PC-9 (cell line): ENCODE measurements around the gene PRKAG2. TPM values are rescaled to one million over a fixed set of nuclear protein-coding genes. Genes with fewer than 3 reads are reported as not detected.

Source experiments
- BruUV-seq: library from RNA; stranded (reverse); fragments of 400-500 nt; replicated peaks from 2 replicates; lab custom pipeline; 2021; lab: Mats Ljungman, UMichigan
- CTCF ChIA-PET: fragments of 300-600 bp; sonication (Branson Sonifier 250); formaldehyde crosslinking; loops from one replicate; lab custom pipeline; 2022; ENCODE audit warnings: antibody characterized with exemption; lab: Charles Lee
- POLR2A ChIA-PET: fragments of 300-600 bp; sonication (Branson Sonifier 250); formaldehyde crosslinking; loops from one replicate; lab custom pipeline; 2022; ENCODE audit warnings: antibody characterized with exemption; ENCODE audit not compliant: unreplicated experiment; lab: Charles Lee
- DNase-seq, 2 experiments: peaks; one replicate each; pipeline versions ENCODE4 v3.0.0 to v3.0.0-alpha.2; 2015 to 2022; ENCODE audit warnings: mixed read lengths in 1 of 2
- H2AFZ ChIP-seq: fragments of 200-600 bp; sonication (generic); 2 replicates; pipeline ENCODE4 v1.8.1; 2017; ENCODE audit warnings: antibody characterized with exemption
- H3F3A ChIP-seq: fragments of 200-600 bp; sonication (generic); 2 replicates; pipeline ENCODE4 v1.8.1; 2017; ENCODE audit warnings: antibody characterized with exemption, mild to moderate bottlenecking, low read depth; ENCODE audit not compliant: insufficient read depth
- H3K27ac ChIP-seq: fragments of 200-600 bp; sonication (generic); 2 replicates; pipeline ENCODE4 v1.6.1; 2016; ENCODE audit warnings: mixed run types
- H3K27me3 ChIP-seq: fragments of 200-600 bp; sonication (generic); 2 replicates; pipeline ENCODE4 v1.6.1; 2016; ENCODE audit warnings: low read depth, mixed run types; ENCODE audit not compliant: insufficient read depth
- H3K36me3 ChIP-seq: fragments of 200-600 bp; sonication (generic); 2 replicates; pipeline ENCODE4 v1.6.1; 2016; ENCODE audit warnings: low read depth, mixed run types
- H3K4me1 ChIP-seq: fragments of 200-600 bp; sonication (generic); replicated peaks from 2 replicates; pipeline ENCODE4 v1.6.1; 2016; ENCODE audit warnings: mixed run types; ENCODE audit not compliant: insufficient read depth
- H3K4me2 ChIP-seq: fragments of 200-600 bp; sonication (generic); 2 replicates; pipeline ENCODE4 v1.6.1; 2017; ENCODE audit warnings: mixed run types
- H3K4me3 ChIP-seq: fragments of 200-600 bp; sonication (generic); 2 replicates; pipeline ENCODE4 v1.6.1; 2016; ENCODE audit warnings: mixed run types
- H3K79me2 ChIP-seq: fragments of 200-600 bp; sonication (generic); 2 replicates; pipeline ENCODE4 v1.6.1; 2017; ENCODE audit warnings: low read depth, mixed run types
- H3K9me2 ChIP-seq: fragments of 200-600 bp; sonication (generic); 2 replicates; pipeline ENCODE4 v1.8.1; 2017; ENCODE audit warnings: mild to moderate bottlenecking; ENCODE audit not compliant: insufficient read depth
- H3K9me3 ChIP-seq: fragments of 200-600 bp; sonication (generic); 2 replicates; pipeline ENCODE4 v1.8.1; 2016; ENCODE audit warnings: low read depth; ENCODE audit not compliant: insufficient read depth
- H4K20me1 ChIP-seq: fragments of 200-600 bp; sonication (generic); 2 replicates; pipeline ENCODE4 v1.8.1; 2017; ENCODE audit not compliant: insufficient read depth
- EZH2 ChIP-seq: fragments of 200-600 bp; sonication (generic); IDR thresholded peaks from 2 replicates; pipeline ENCODE4 v1.8.0; 2017; ENCODE audit warnings: antibody characterized with exemption, low read depth
- intact Hi-C: fragments of 100-400 bp; cut with micrococcal nuclease; formaldehyde crosslinking; loops from one replicate; pipeline ENCODE4 v1.10.0; 2022; ENCODE audit not compliant: unreplicated experiment
- total RNA-seq: library from RNA; stranded (reverse); gene quantifications from 2 replicates; pipeline ENCODE4 v1.2.3, GENCODE V29; 2021
- TF ChIP-seq, protein P1 (sequence below): fragments of 200-600 bp; sonication (generic); conservative IDR thresholded peaks from 2 replicates; pipeline ENCODE4 v1.6.1; 2017; ENCODE audit warnings: mixed run types, antibody characterized with exemption, mild to moderate bottlenecking, moderate library complexity

Gene PRKAG2
- total RNA-seq, 1 experiment from 2014 or later: 37.3 TPM

DNA sequence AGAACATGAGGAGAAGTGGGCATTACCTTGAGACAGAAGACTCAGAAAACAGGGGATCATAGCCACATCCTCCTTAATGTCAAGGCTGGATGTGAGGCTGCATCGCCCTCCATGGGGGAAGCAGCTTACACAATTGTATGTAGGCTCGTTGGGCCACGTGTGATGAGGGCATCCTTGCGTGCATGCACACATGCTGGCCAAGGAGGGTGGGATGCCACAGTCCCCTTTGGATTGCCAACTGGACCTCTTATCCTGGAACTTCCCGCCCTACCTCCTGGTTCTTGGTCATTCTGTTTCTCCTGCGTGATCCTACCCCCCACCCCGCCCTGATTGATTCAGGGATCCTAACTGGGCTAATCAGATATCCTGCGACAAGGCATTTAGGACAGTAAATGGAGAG, 102.0 kb downstream of the PRKAG2 start:
- H3K4me1 ChIP-seq: no peaks in the 10 kb centered on the region
- intact Hi-C loops: no loop called here
- no peak overlapping the region for H2AFZ ChIP-seq
- H3K36me3 ChIP-seq: no peaks in the 10 kb centered on the region
- H3K9me3 ChIP-seq: peaks cover 7% of the 10 kb centered on the region
- H3K79me2 ChIP-seq: no peaks in the 10 kb centered on the region
- H3F3A ChIP-seq: no peaks in the 10 kb centered on the region
- TF ChIP-seq, protein P1, sequence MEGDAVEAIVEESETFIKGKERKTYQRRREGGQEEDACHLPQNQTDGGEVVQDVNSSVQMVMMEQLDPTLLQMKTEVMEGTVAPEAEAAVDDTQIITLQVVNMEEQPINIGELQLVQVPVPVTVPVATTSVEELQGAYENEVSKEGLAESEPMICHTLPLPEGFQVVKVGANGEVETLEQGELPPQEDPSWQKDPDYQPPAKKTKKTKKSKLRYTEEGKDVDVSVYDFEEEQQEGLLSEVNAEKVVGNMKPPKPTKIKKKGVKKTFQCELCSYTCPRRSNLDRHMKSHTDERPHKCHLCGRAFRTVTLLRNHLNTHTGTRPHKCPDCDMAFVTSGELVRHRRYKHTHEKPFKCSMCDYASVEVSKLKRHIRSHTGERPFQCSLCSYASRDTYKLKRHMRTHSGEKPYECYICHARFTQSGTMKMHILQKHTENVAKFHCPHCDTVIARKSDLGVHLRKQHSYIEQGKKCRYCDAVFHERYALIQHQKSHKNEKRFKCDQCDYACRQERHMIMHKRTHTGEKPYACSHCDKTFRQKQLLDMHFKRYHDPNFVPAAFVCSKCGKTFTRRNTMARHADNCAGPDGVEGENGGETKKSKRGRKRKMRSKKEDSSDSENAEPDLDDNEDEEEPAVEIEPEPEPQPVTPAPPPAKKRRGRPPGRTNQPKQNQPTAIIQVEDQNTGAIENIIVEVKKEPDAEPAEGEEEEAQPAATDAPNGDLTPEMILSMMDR: no peak
- no peak for TF ChIP-seq EZH2
- no peaks in the 10 kb centered on the region for H4K20me1 ChIP-seq
- H3K4me3 ChIP-seq: no peak overlapping the region
- BruUV-seq: no TSS peak
- H3K4me2 ChIP-seq: no peak overlapping the region
- no peaks in the 10 kb centered on the region for H3K9me2 ChIP-seq
- CTCF ChIA-PET: interaction anchor here (0.6 kb wide), 1 partner anchor 8 kb away, joined by 5 read pairs; no protein-coding TSS in a partner anchor
- H3K27ac ChIP-seq: no peak overlapping the region
- POLR2A ChIA-PET: no interaction called here
- H3K27me3 ChIP-seq: peaks cover 24% of the 10 kb centered on the region
- DNase-seq: no peak

DNA sequence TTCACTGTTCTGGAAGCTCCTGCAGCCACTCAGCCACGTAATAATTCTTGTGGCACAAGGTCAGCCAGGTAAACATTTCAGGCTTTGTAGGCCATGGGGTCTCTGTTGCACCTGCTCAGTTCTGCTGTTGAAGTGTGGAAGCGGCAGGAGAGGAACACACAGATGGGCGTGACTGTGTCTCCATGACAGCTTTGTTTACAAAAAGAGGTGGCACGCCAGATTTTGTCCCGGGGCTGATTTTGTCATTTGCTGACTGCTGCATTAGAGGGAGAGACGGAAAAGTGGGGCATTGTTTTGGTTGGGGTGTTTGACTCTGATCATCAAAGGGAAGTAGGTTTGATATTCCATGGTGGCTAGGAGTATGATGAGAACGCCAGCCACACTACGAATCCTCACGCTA, 103.1 kb downstream of the PRKAG2 start:
- Histone ChIP-seq H3K4me2 (no peak overlapping the region), H3K4me3 (no peak overlapping the region), H3K27me3 (peaks cover 34% of the 10 kb centered on the region), H2AFZ (no peak overlapping the region), H3F3A (no peaks in the 10 kb centered on the region), H3K27ac (no peak overlapping the region), H4K20me1 (no peaks in the 10 kb centered on the region), H3K4me1 (no peaks in the 10 kb centered on the region), H3K36me3 (no peaks in the 10 kb centered on the region), H3K79me2 (no peaks in the 10 kb centered on the region), H3K9me3 (peaks cover 7% of the 10 kb centered on the region), H3K9me2 (no peaks in the 10 kb centered on the region)
- POLR2A ChIA-PET: interaction anchor here (0.6 kb wide), 1 partner anchor 217 kb away, joined by 4 read pairs; no protein-coding TSS in a partner anchor
- TF ChIP-seq EZH2: no peak
- TF ChIP-seq, protein P1: no peak
- CTCF ChIA-PET: no interaction called here
- intact Hi-C loops: no loop called here
- BruUV-seq: no TSS peak
- no peak for DNase-seq

- no peak overlapping the region for H3K4me2 ChIP-seq
- no peaks in the 10 kb centered on the region for H3K9me2 ChIP-seq
- no peaks in the 10 kb centered on the region for H3K4me1 ChIP-seq
- BruUV-seq: no TSS peak
- H3F3A ChIP-seq: no peaks in the 10 kb centered on the region
- DNase-seq: no peak
- H3K27me3 ChIP-seq: peaks cover 42% of the 10 kb centered on the region
- H3K9me3 ChIP-seq: no peaks in the 10 kb centered on the region
- ChIA-PET POLR2A (interaction anchor here (0.7 kb wide), 1 partner anchor 469 kb away, joined by 3 read pairs; no protein-coding TSS in a partner anchor), CTCF (interaction anchor here (0.5 kb wide), 1 partner anchor 33 kb away, joined by 3 read pairs; no protein-coding TSS in a partner anchor)
- no peaks in the 10 kb centered on the region for H3K36me3 ChIP-seq
- H3K79me2 ChIP-seq: no peaks in the 10 kb centered on the region
- H4K20me1 ChIP-seq: no peaks in the 10 kb centered on the region
- TF ChIP-seq EZH2: no peak
- TF ChIP-seq, protein P1: no peak
- no peak overlapping the region for H3K4me3 ChIP-seq
- intact Hi-C loops: no loop called here
- no peak overlapping the region for H2AFZ ChIP-seq
- no peak overlapping the region for H3K27ac ChIP-seq
These were observed 106.7 kb downstream of the PRKAG2 start for GRCh38 chr7:151770232-151770631.
